RWPE2 (cell line): ENCODE results near the gene GMDS.

Experiments used
- ATAC-seq: fragments of 200-7000 bp; cut with Tn5 transposase; 3 replicates; pipeline ENCODE4 v1.9.1; 2021; ENCODE audit warnings: low read depth
- DNase-seq: peaks from one replicate; pipeline ENCODE4 v3.0.0-alpha.2; 2020; ENCODE audit warnings: low spot score
- H3K27ac ChIP-seq: fragments of 450-650 bp; 2 replicates; pipeline ENCODE4 v1.5.1; 2017; ENCODE audit warnings: mild to moderate bottlenecking; ENCODE audit not compliant: poor library complexity, severe bottlenecking
- H3K27me3 ChIP-seq: fragments of 250-450 bp; sonication (Bioruptor Pico); 2 replicates; pipeline ENCODE4 v1.5.1; 2021; ENCODE audit warnings: mild to moderate bottlenecking, moderate library complexity; ENCODE audit not compliant: insufficient read depth, poor library complexity, severe bottlenecking
- H3K36me3 ChIP-seq: fragments of 250-450 bp; sonication (Bioruptor Pico); 2 replicates; pipeline ENCODE4 v1.5.1; 2020; ENCODE audit warnings: low read depth, mild to moderate bottlenecking, moderate library complexity
- H3K4me1 ChIP-seq: fragments of 250-450 bp; sonication (Bioruptor Pico); 2 replicates; pipeline ENCODE4 v1.5.1; 2021; ENCODE audit warnings: mild to moderate bottlenecking, moderate library complexity; ENCODE audit not compliant: insufficient read depth, poor library complexity, severe bottlenecking
- H3K4me3 ChIP-seq: fragments of 250-450 bp; sonication (Bioruptor Pico); 2 replicates; pipeline ENCODE4 v1.5.1; 2021; ENCODE audit warnings: mild to moderate bottlenecking, moderate library complexity; ENCODE audit not compliant: severe bottlenecking
- H3K9me3 ChIP-seq: fragments of 250-450 bp; sonication (Bioruptor Pico); 2 replicates; pipeline ENCODE4 v1.5.1; 2021; ENCODE audit warnings: mild to moderate bottlenecking, moderate library complexity; ENCODE audit not compliant: severe bottlenecking
- TF ChIP-seq, protein P1 (sequence below): fragments of 450-650 bp; IDR thresholded peaks from one replicate; pipeline ENCODE4 v1.5.1; 2017; ENCODE audit warnings: mild to moderate bottlenecking, moderate library complexity; ENCODE audit not compliant: poor library complexity, severe bottlenecking

The GMDS gene

DNA sequence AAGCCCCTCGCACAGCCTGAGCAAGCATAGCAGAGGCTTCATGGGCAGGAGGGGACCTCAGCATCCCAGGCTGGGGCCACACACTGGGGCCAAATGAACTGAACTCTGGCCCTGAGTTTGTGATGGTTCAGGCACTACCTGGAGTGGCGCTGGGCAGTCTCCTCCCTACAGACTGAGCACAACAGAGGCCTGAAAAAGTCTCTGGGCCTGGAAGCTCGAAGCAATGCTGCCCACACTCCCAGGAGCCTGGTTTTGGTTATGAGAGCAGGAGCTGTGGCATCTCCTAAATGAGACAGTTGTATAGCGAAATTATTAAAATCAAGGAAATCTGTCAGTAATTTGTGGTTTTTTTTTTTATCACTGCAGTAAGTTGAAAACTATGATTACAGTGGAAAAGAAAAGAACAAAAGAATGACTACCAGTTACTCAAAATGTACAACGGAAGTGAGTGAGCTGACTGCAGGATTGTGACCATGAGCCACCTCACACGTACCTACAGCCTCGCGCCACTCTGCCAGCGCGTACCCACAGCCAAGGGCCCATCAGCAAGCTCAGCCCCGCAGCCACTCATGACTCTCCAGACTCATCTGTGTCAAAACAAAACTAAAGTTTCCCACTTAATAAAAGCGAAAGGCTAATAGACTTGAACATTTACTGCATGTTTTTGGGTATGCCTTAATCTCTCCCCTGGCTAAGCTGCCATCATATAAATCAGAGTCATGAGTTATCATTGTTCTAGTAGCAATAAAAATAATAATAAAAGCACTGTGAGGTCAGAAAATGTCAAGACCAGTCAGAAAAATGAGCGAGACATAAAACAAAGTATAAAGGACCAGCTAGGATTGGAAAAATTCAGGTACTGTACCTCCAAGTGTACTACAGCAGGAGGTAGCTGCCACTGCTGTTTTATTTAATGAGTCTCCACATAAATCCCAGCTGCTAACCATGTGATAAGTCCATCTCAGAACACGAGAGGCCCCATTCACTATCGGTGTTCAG, 458.7 kb downstream of the GMDS start:
- ATAC-seq (no peak), DNase-seq (no peak)
- H3K27ac ChIP-seq = no peak overlapping the region
- no peaks in the 10 kb centered on the region for H3K36me3 ChIP-seq
- TF ChIP-seq, protein P1, sequence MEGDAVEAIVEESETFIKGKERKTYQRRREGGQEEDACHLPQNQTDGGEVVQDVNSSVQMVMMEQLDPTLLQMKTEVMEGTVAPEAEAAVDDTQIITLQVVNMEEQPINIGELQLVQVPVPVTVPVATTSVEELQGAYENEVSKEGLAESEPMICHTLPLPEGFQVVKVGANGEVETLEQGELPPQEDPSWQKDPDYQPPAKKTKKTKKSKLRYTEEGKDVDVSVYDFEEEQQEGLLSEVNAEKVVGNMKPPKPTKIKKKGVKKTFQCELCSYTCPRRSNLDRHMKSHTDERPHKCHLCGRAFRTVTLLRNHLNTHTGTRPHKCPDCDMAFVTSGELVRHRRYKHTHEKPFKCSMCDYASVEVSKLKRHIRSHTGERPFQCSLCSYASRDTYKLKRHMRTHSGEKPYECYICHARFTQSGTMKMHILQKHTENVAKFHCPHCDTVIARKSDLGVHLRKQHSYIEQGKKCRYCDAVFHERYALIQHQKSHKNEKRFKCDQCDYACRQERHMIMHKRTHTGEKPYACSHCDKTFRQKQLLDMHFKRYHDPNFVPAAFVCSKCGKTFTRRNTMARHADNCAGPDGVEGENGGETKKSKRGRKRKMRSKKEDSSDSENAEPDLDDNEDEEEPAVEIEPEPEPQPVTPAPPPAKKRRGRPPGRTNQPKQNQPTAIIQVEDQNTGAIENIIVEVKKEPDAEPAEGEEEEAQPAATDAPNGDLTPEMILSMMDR = no peak
- H3K27me3 ChIP-seq = no peaks in the 10 kb centered on the region
- H3K4me3 ChIP-seq = no peak overlapping the region
- H3K9me3 ChIP-seq = no peaks in the 10 kb centered on the region
- H3K4me1 ChIP-seq = no peaks in the 10 kb centered on the region

DNA sequence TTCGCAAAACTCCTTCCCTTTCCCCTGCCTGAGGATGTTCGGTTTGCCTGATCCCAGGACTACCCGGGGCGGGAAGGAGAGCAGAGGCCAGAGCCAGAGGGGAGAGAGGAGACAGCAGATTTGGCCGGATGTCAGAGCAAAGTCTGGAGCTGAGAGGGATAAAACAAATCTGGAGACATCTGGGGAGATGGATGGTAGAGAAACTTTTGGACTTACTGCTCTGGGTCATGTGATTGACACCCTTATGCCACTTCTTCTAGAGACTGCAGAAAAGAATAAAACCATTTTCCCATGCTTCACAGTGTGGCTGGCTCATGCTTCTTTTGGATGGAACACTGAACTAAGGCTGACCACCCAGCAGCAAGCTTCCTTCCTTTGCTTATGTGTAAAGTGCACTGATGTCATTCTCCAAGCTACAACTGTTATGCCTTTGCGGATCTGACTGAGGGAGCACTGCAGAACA, 461.0 kb downstream of the GMDS start:
- no peaks in the 10 kb centered on the region for H3K36me3 ChIP-seq
- H3K4me1 ChIP-seq = no peaks in the 10 kb centered on the region
- H3K9me3 ChIP-seq = no peaks in the 10 kb centered on the region
- TF ChIP-seq, protein P1 = no peak
- H3K4me3 ChIP-seq = no peak overlapping the region
- DNase-seq (no peak), ATAC-seq (no peak)
- H3K27ac ChIP-seq = no peak overlapping the region
- H3K27me3 ChIP-seq = no peaks in the 10 kb centered on the region

DNA sequence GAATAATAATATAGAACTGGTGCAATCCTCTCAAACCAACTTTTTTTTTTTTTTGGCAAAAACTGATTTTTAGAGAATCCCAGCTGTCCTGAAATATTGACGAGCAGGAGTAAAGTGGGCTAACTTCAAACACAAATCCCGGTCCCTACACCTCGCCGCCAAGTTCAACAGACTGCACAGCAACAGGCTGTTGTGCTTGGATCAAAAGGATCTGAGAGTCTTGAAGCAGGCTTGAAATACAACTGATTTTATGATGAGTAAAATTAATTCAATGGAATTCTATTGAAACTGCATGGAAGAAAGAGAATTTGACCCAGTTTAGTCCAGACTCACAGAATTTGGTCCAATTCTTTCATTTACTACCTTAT, 463.6 kb downstream of the GMDS start:
- DNase-seq = no peak
- ATAC-seq = no peak
- H3K36me3 ChIP-seq = no peaks in the 10 kb centered on the region
- H3K4me3 ChIP-seq = no peak overlapping the region
- H3K9me3 ChIP-seq = no peaks in the 10 kb centered on the region
- no peaks in the 10 kb centered on the region for H3K4me1 ChIP-seq
- H3K27me3 ChIP-seq = no peaks in the 10 kb centered on the region
- TF ChIP-seq, protein P1 = no peak
- H3K27ac ChIP-seq = no peak overlapping the region

DNA sequence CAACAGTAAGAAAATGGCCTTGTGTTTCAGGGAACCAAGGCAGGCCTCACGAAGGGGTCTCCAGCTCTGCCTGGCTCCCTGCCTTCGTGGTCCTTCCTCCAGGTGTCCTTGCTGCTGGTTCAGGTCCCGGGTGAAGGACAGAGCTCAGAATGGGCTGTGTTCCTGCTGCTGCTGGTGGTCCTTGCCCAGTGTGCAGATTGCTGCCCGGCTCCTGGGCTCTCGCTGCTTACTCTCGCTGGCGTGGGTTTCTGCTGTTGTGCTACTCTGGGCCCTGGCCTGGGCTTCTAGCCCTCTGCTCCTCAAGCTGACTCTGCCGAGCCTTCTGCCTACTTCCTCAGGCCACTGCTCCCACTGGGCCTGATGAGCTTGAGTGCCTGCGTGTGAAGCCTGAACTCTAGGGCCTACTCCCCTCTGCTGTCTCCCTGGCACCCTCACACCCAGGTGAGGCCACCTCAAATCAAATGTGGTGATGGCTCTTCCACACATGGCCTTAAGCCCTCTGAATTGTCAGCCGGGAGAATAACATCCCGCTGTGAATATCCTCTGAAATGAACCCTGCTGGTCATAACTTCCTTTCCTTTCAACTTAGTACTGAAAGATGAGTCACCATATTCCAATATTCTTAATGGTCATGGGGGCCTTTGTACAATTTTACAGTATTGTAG, 464.1 kb downstream of the GMDS start:
- no peaks in the 10 kb centered on the region for H3K9me3 ChIP-seq
- no peaks in the 10 kb centered on the region for H3K4me1 ChIP-seq
- no peak for DNase-seq
- no peak overlapping the region for H3K27ac ChIP-seq
- no peak for ATAC-seq
- no peaks in the 10 kb centered on the region for H3K36me3 ChIP-seq
- no peaks in the 10 kb centered on the region for H3K27me3 ChIP-seq
- TF ChIP-seq, protein P1 = no peak
- no peak overlapping the region for H3K4me3 ChIP-seq
